ENCODE measurements around the gene CDKL5.

Gene CDKL5

GRCh38 chrX:18457000-18457399, 31.6 kb downstream of the CDKL5 start:
- DNase-seq (ENCODE audit: low read depth) = no peak

- DNase-seq (ENCODE audit: low read depth) = no peak
Observed at GRCh38 chrX:18461431-18461830, 36.0 kb downstream of the CDKL5 start.

GRCh38 chrX:18464499-18464898, 39.1 kb downstream of the CDKL5 start:
- no peak for DNase-seq (ENCODE audit: low read depth)

- DNase-seq (ENCODE audit: low read depth) = no peak
Observed at GRCh38 chrX:18465051-18465450, 39.6 kb downstream of the CDKL5 start.

- DNase-seq (ENCODE audit: low read depth) = no peak
Observed at GRCh38 chrX:18468599-18468998, 43.2 kb downstream of the CDKL5 start.

- DNase-seq (ENCODE audit: low read depth) = no peak
Observed at GRCh38 chrX:18471296-18471695, 45.9 kb downstream of the CDKL5 start.

GRCh38 chrX:18490806-18491555, 65.6 kb downstream of the CDKL5 start:
- no peak for DNase-seq (ENCODE audit: low read depth)

GRCh38 chrX:18491587-18492340, 66.4 kb downstream of the CDKL5 start:
- no peak for DNase-seq (ENCODE audit: low read depth)

GRCh38 chrX:18534949-18535348, 109.5 kb downstream of the CDKL5 start:
- no peak for DNase-seq (ENCODE audit: low read depth)

GRCh38 chrX:18537068-18537467, 111.7 kb downstream of the CDKL5 start:
- no peak for DNase-seq (ENCODE audit: low read depth)

GRCh38 chrX:18537524-18537923, 112.1 kb downstream of the CDKL5 start:
- DNase-seq (ENCODE audit: low read depth) = no peak

GRCh38 chrX:18542131-18542530, 116.7 kb downstream of the CDKL5 start:
- DNase-seq (ENCODE audit: low read depth) = no peak

- DNase-seq (ENCODE audit: low read depth) = no peak
Observed at GRCh38 chrX:18542905-18543304, 117.5 kb downstream of the CDKL5 start.

GRCh38 chrX:18543738-18544137, 118.3 kb downstream of the CDKL5 start:
- DNase-seq (ENCODE audit: low read depth) = no peak

GRCh38 chrX:18545771-18546170, 120.4 kb downstream of the CDKL5 start:
- no peak for DNase-seq (ENCODE audit: low read depth)

- DNase-seq (ENCODE audit: low read depth) = no peak
Observed at GRCh38 chrX:18548996-18549395, 123.6 kb downstream of the CDKL5 start.

GRCh38 chrX:18549643-18550042, 124.2 kb downstream of the CDKL5 start:
- no peak for DNase-seq (ENCODE audit: low read depth)

- DNase-seq (ENCODE audit: low read depth) = no peak
Observed at GRCh38 chrX:18557879-18558278, 132.5 kb downstream of the CDKL5 start.

GRCh38 chrX:18558799-18559198, 133.4 kb downstream of the CDKL5 start:
- DNase-seq (ENCODE audit: low read depth) = no peak

GRCh38 chrX:18561020-18561419, 135.6 kb downstream of the CDKL5 start:
- DNase-seq (ENCODE audit: low read depth) = no peak

- DNase-seq (ENCODE audit: low read depth) = no peak
Observed at GRCh38 chrX:18565727-18566126, 140.3 kb downstream of the CDKL5 start.

- DNase-seq (ENCODE audit: low read depth) = no peak
Observed at GRCh38 chrX:18566748-18567147, 141.3 kb downstream of the CDKL5 start.

- no peak for DNase-seq (ENCODE audit: low read depth)
Observed at GRCh38 chrX:18573556-18573955, 148.1 kb downstream of the CDKL5 start.

GRCh38 chrX:18574591-18574990, 149.2 kb downstream of the CDKL5 start:
- DNase-seq (ENCODE audit: low read depth) = no peak
